Activated naive CD4-positive, alpha-beta T cell treated with anti-CD3 and anti-CD28 coated beads for 36 hours (primary cell): ENCODE measurements around the gene CDC25C. TPM values are rescaled to one million over a fixed set of nuclear protein-coding genes. Genes with fewer than 3 reads are reported as not detected.

Experiments
- CTCF ChIA-PET: fragments of 350-600 bp; sonication (Branson Sonifier 250); formaldehyde crosslinking; loops from one replicate; lab custom pipeline; 2021; ENCODE audit warnings: antibody characterized with exemption; lab: Charles Lee
- DNase-seq: peaks from one replicate; pipeline ENCODE4 v3.0.0-alpha.2; 2020
- H3K27ac Mint-ChIP-seq: one replicate; pipeline ENCODE4 v1.8.0; 2021; ENCODE audit warnings: mild to moderate bottlenecking, mixed read lengths
- H3K27me3 Mint-ChIP-seq: one replicate; pipeline ENCODE4 v1.8.0; 2021; ENCODE audit warnings: low read depth, mixed read lengths
- H3K36me3 Mint-ChIP-seq: one replicate; pipeline ENCODE4 v1.8.0; 2021; ENCODE audit warnings: low read depth, mixed read lengths
- H3K4me1 Mint-ChIP-seq: one replicate; pipeline ENCODE4 v1.8.0; 2021; ENCODE audit warnings: low read depth, mixed read lengths
- H3K4me3 Mint-ChIP-seq: one replicate; pipeline ENCODE4 v1.8.0; 2021; ENCODE audit warnings: mild to moderate bottlenecking, moderate library complexity, mixed read lengths
- H3K9me3 Mint-ChIP-seq: one replicate; pipeline ENCODE4 v1.8.0; 2021; ENCODE audit warnings: mixed read lengths
- intact Hi-C: fragments of 100-400 bp; cut with micrococcal nuclease; formaldehyde crosslinking; loops from one replicate; pipeline ENCODE4 v1.15.1; 2023
- total RNA-seq, 2 experiments: library from RNA; stranded (reverse); gene quantifications; one replicate each; pipeline ENCODE4 v1.2.3, GENCODE V29; 2021

Gene CDC25C
- total RNA-seq, 2 experiments from 2014 or later = 23.2 to 26.6 TPM

GRCh38 chr5:138241688-138242571 lies 89.7 kb downstream of the CDC25C start:
- H3K36me3 Mint-ChIP-seq = no peaks in the 10 kb centered on the region
- intact Hi-C loops = no loop called here
- no peak for DNase-seq
- H3K27ac Mint-ChIP-seq = no peak overlapping the region
- no peak overlapping the region for H3K4me3 Mint-ChIP-seq
- CTCF ChIA-PET = interaction anchor here (0.9 to 1.6 kb wide), 2 partner anchors 108 to 110 kb away, joined by 3 read pairs; partner anchors contain the start of gene KDM3B
- no peaks in the 10 kb centered on the region for H3K9me3 Mint-ChIP-seq
- peaks cover 12% of the 10 kb centered on the region for H3K4me1 Mint-ChIP-seq
- H3K27me3 Mint-ChIP-seq = peaks cover 43% of the 10 kb centered on the region

GRCh38 chr5:138240650-138241385 lies 90.8 kb downstream of the CDC25C start:
- intact Hi-C loops = no loop called here
- peaks cover 43% of the 10 kb centered on the region for H3K27me3 Mint-ChIP-seq
- H3K4me3 Mint-ChIP-seq = no peak overlapping the region
- CTCF ChIA-PET = no interaction called here
- no peak overlapping the region for H3K27ac Mint-ChIP-seq
- peaks cover 12% of the 10 kb centered on the region for H3K4me1 Mint-ChIP-seq
- DNase-seq = peak; percentile 14
- no peaks in the 10 kb centered on the region for H3K9me3 Mint-ChIP-seq
- no peaks in the 10 kb centered on the region for H3K36me3 Mint-ChIP-seq

- intact Hi-C loops = no loop called here
- no peak overlapping the region for H3K4me3 Mint-ChIP-seq
- H3K27me3 Mint-ChIP-seq = peaks cover 38% of the 10 kb centered on the region
- CTCF ChIA-PET = interaction anchor here (1.6 kb wide), 1 partner anchor 15 kb away, joined by 4 read pairs; no protein-coding TSS in a partner anchor
- peaks cover 12% of the 10 kb centered on the region for H3K4me1 Mint-ChIP-seq
- H3K27ac Mint-ChIP-seq = no peak overlapping the region
- no peak for DNase-seq
- H3K9me3 Mint-ChIP-seq = no peaks in the 10 kb centered on the region
- H3K36me3 Mint-ChIP-seq = no peaks in the 10 kb centered on the region
Observed at GRCh38 chr5:138238034-138238433, 93.6 kb downstream of the CDC25C start.

Other genes starting within 250 kb of the CDC25C start
- not detected for gene WNT8A, start 247.8 kb downstream of the CDC25C start, total RNA-seq
- not detected for gene NME5, start 192.4 kb downstream of the CDC25C start, total RNA-seq
- gene BRD8, start 153.2 kb downstream of the CDC25C start, total RNA-seq = 10 to 100 TPM; 94.8 to 95.6 TPM
- gene KIF20A, start 152.7 kb downstream of the CDC25C start, total RNA-seq = 10 to 100 TPM; 78.9 to 81.9 TPM
- gene CDC23, start 118.5 kb downstream of the CDC25C start, total RNA-seq = 10 to 100 TPM; 44.3 to 47.2 TPM
- not detected for gene GFRA3, start 57.2 kb downstream of the CDC25C start, total RNA-seq
- gene FAM53C, start 6.5 kb upstream of the CDC25C start, total RNA-seq = 10 to 100 TPM; 20.7 to 21.8 TPM
- 10 to 100 TPM; 33.4 to 36.2 TPM for gene KDM3B, start 20.9 kb upstream of the CDC25C start, total RNA-seq
- 1 to 10 TPM; 1.8 to 2.2 TPM for gene REEP2, start 107.3 kb upstream of the CDC25C start, total RNA-seq
- gene EGR1, start 133.7 kb upstream of the CDC25C start, total RNA-seq = 10 to 100 TPM; 20.4 to 20.7 TPM
- 100 to 1,000 TPM in 1 of 2 experiments, 10 to 100 TPM in 1; 99.8 to 107 TPM for gene ETF1, start 211.4 kb upstream of the CDC25C start, total RNA-seq
- 100 to 1,000 TPM; 457 to 472 TPM for gene HSPA9, start 243.6 kb upstream of the CDC25C start, total RNA-seq